PC-3 (cell line): ENCODE data around the gene LRP11.
"Not testable (repeated sequence)": the region's sequence is repeated elsewhere in the genome, so short reads cannot be mapped to it uniquely, and the experiment has no call there.

ENCODE experiments used
- CTCF ChIP-seq: fragments of 300-600 bp; sonication (generic); conservative IDR thresholded peaks from 2 replicates; pipeline ENCODE4 v1.5.1; 2017; ENCODE audit warnings: antibody characterized with exemption, low read depth, mild to moderate bottlenecking, low read length
- EZH2 ChIP-seq: fragments of 300-600 bp; sonication (generic); IDR thresholded peaks from one replicate; pipeline ENCODE4 v1.6.1; 2017; ENCODE audit warnings: antibody characterized with exemption, mild to moderate bottlenecking, low read length; ENCODE audit not compliant: unreplicated experiment
- EZH2phosphoT487 ChIP-seq: fragments of 300-600 bp; sonication (generic); IDR thresholded peaks from 2 replicates; pipeline ENCODE4 v1.6.1; 2018; ENCODE audit warnings: mild to moderate bottlenecking, antibody characterized with exemption, low read length, borderline replicate concordance

- TF ChIP-seq CTCF, EZH2, EZH2phosphoT487: not testable (repeated sequence)
Observed at GRCh38 chr6:149912680-149913079, 48.5 kb upstream of the LRP11 start.
